ENCODE data around the gene PIM3.
"Not testable (repeated sequence)": the region's sequence is repeated elsewhere in the genome, so short reads cannot be mapped to it uniquely, and the experiment has no call there.

PIM3 gene

DNA sequence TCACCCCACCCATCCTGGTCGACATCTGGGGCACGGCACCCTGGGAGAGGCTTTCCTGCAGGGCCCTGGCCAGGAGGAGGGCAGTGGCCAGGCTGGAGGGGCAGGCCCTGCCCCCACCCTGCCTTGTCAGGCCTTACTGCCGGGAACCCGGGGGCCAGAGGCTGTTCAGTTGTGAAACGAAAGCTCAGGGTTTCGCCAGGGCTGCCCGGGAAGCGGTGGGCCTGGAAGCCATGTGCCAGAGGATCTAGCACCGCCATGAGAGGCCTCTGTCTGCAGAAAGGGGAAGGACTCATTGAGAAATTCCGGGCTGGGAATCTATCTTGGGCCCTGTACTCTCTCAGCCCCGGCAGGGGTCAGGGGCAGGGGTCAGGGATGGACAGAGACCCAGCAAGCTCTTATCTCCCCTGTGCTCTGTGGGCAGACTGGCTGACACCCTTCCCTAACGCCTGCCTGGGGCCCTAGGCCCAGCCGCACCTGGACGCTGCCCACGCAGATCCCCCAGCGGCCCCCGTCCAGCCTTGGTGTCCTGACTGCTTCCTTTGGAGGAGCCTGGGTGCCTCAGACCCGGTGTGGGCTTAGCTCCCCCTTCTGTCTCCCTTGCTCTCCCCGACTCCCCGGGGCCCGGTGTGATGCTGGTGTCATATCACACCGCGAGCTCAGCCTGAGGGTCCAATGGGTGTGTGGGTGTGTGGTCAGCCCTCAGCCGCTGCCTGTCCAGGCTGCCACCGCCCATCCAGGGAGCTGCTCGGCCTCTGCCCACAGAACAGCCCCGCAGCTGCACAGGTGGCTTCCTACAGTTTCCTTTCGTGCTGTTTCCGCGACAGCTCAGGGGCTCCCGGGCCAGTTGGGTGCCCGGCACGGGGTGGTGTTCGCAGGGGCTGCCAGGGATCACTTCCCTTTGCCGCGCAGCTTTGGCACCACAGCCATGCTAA lies 6.5 kb downstream of the PIM3 start:
- DNase-seq (ENCODE audit: low read depth, low spot score): peak; percentile 27

- peak; percentile 22 for DNase-seq (ENCODE audit: low read depth, low spot score)
These were observed 7.2 kb downstream of the PIM3 start for GRCh38 chr22:49967706-49968208.

GRCh38 chr22:49968313-49968830 lies 7.8 kb downstream of the PIM3 start:
- DNase-seq (ENCODE audit: low read depth, low spot score): peak; percentile 2

DNA sequence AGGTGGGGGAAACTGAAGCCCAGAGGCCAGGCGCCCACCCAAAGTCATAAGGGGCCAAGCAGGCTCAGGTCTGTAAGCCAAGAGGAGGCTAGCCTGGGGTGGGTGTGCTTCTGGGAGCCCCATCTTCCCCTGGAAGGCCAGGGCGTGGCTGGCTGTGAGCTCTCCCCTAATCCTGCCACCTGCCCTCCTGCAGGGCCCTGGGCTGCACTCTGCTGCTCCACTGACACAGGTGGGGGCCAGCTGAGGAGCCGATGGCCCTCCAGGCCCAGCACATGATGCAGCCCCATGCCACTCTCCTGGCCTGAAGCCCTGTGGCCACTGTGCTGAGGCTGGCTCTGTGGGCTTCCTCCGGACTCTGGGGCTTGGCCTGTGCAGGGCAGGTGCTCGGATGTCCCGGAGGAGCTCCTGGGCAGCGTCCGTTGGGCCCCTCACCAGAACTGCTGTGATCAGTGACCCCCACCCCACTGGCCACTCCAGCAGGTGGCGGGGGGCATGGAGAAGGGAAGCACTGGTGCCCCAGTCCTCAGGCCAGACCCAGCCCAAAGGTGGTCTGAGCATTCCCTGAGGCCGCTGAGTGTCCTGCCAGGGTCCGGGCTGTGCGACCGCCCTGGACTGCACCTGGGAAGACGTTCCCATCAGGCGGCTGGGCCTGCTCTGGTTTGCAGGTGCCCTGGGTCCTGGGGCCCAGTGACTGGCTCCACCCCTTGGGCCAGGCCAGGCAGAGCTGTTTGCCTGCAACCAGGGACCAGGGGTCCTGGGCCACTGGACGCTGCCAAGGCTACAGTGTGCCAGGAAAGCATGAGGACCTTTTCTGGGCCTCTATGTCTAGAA lies 8.5 kb downstream of the PIM3 start:
- peak; percentile 0 for DNase-seq (ENCODE audit: low read depth, low spot score)

- peak; percentile 2 for DNase-seq (ENCODE audit: low read depth, low spot score)
These were observed 9.4 kb downstream of the PIM3 start for GRCh38 chr22:49969751-49970527.

DNA sequence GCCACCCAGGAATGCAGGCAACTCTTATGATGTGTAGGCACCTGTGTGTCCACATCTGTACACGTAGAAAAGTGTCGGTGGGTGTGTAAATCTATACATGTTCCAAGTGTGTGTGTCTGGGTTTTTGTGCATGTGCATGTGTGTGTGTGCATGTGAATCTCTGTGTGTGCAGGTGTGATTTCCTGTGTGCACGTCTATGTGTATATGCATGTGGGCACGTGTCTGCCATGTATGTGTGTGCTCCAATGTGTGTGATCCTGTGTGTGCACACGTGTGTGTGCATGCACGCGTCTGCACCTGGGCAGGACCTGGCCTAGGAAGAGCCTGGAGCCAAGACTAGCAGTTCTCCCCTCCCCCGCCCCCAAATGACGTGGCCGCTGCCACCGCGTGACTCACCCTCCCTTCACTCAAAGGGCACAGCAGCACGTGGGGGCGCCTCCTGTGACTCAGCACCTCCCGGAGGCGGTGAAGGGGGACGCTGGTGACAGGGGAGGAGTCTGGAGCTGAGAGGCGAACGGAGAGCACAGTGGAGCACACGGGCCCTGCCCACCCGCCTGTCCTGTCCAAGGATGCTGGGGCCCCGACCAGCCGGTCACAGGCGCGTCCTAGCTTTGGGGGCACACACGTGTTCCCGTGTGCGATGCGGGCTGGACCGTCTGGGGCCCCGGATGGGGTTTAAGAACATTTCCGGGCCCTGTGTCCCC lies 10.1 kb downstream of the PIM3 start:
- peak; percentile 97 for DNase-seq (ENCODE audit: low read depth, low spot score)

GRCh38 chr22:49971232-49972162 lies 10.9 kb downstream of the PIM3 start:
- DNase-seq (ENCODE audit: low read depth, low spot score): peak; percentile 47

GRCh38 chr22:49972163-49973017 lies 11.8 kb downstream of the PIM3 start:
- no peak for DNase-seq (ENCODE audit: low read depth, low spot score)

DNA sequence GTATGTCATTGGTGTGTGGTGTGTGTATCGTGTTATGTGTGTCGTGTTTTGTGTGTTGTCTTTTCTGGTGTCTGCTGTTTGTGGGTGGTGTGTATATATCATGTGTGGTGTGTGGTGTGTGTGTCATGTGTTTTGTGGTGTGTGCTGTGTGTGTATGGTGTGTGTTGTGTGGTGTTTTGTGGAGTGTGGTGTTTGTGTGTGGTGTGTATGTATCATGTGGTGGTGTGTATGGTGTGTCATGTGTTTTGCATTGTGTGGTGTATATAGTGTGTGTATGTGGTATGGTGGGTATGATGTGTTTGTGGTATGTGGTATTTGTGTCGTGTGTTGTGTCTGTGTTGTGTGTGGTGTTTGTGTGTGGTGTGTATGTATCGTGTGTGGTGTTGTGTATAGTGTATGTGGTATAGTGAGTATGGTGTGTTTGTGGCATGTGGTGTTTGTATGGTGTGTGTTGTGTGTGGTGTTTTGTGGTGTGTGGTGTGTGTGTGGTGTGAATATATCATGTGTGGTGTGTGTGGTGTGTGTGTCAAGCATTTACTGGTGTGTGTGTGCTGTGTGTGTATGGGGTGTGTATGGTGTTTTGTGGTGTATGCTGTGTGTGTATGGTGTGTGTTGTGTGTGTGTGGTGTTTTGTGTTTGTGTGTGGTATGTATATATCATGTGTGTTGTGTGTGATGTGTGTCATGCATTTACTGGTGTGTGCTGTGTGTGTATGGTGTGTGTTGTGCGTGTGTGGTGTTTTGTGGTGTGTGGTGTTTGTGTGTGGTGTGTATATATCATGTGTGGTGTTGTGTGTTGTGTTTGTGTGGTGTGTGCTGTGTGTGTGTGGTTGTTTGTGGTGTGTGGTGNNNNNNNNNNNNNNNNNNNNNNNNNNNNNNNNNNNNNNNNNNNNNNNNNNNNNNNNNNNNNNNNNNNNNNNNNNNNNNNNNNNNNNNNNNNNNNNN lies 12.7 kb downstream of the PIM3 start:
- DNase-seq (ENCODE audit: low read depth, low spot score): no peak

- peak; percentile 9 for DNase-seq (ENCODE audit: low read depth, low spot score)
These were observed 15.2 kb downstream of the PIM3 start for GRCh38 chr22:49975543-49976389.

- peak; percentile 1 for DNase-seq (ENCODE audit: low read depth, low spot score)
These were observed 16.0 kb downstream of the PIM3 start for GRCh38 chr22:49976439-49977175.

- no peak for DNase-seq (ENCODE audit: low read depth, low spot score)
These were observed 17.0 kb downstream of the PIM3 start for GRCh38 chr22:49977578-49977977.

DNA sequence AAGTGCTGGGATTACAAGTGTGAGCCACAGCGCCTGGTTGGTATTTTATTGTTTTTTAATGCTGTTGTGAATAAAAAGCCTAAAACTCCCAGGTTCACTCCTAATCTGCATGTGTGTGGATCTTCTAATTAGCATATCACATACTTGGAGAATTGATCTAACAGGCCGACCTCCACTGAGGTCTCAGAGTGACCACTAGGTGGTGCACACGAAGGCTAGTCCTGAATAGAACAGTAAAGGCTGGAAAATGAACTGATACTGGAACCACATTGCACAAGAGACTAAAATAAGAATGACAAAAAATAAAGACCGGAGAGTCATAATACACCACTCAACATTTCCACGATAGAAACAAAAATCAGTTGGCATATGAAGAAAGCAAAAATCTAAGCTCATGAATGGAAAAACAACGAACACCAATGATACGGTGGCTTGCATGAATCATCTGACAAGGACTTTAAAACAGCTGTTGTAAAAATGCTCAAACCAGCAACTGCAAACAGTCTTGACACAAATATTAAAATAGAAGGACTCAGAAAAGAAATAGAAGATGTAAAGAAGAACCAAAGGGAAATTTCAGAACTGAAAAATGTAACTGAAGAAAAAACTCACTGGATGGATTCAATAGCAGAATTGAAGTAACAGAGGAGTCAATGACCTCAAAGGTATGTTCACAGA lies 19.2 kb downstream of the PIM3 start:
- DNase-seq (ENCODE audit: low read depth, low spot score): peak; percentile 46

DNA sequence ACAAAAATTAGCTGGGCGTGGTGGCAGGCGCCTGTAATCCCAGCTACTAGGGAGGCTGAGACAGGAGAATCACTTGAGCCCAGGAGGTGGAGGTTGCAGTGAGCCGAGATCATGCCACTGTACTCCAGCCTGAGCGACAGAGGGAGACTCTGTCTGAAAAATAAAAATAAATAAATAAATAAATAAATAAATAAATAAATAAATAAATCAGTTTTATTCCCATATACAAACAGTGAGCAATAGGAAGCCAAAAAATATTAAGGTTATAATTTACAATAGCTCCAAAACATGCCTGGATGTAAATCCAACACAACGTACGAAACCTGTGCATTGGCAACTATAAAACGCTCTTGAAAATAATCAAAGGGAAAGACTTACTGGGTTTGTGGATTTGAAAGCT lies 21.2 kb downstream of the PIM3 start:
- DNase-seq (ENCODE audit: low read depth, low spot score): not testable (repeated sequence)
